ENCODE data around the gene MLLT1. TPM values are rescaled to one million over a fixed set of nuclear protein-coding genes. Genes with fewer than 3 reads are reported as not detected.
A peak's percentile ranks its signal among the peaks of the same experiment; 100 is the strongest.
"Not testable (repeated sequence)": the region's sequence is repeated elsewhere in the genome, so short reads cannot be mapped to it uniquely, and the experiment has no call there.

Gene MLLT1
- total RNA-seq, 2 experiments from 2014 or later, result 38.4 to 46.5 TPM

DNA sequence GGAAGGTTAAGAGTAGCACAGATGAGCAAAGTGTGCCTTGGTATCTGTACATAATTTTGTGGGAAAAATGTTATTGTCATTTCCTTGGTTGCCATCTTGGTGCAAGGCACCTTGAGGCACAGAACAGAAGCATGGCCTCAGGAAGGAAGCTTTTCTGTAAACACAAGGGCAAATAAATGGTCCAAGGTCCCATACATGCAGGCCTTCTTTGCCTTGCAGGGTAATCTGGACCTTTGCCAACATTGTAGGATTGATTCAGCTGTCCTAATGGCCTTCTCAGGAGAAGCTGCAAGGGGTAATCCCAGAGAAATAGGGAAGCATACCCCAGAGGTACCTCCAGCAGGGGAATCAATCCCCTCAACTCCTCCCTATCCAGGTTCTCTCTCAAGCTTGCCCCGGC is 9.0 kb upstream of the MLLT1 start:
- POLR2A ChIA-PET, result no interaction called here
- Mint-ChIP-seq H3K9me3 (peaks cover 49% of the 10 kb centered on the region), H3K4me3 (no peak overlapping the region), H3K4me1 (no peaks in the 10 kb centered on the region), H3K27ac (no peak overlapping the region), H3K36me3 (ENCODE audit: low read depth) (peaks cover 3% of the 10 kb centered on the region), H3K27me3 (no peaks in the 10 kb centered on the region)
- DNase-seq, result no peak
- CTCF ChIA-PET, result interaction anchor here (1.0 kb wide), 1 partner anchor 70 kb away, joined by 3 read pairs; no protein-coding TSS in a partner anchor

DNA sequence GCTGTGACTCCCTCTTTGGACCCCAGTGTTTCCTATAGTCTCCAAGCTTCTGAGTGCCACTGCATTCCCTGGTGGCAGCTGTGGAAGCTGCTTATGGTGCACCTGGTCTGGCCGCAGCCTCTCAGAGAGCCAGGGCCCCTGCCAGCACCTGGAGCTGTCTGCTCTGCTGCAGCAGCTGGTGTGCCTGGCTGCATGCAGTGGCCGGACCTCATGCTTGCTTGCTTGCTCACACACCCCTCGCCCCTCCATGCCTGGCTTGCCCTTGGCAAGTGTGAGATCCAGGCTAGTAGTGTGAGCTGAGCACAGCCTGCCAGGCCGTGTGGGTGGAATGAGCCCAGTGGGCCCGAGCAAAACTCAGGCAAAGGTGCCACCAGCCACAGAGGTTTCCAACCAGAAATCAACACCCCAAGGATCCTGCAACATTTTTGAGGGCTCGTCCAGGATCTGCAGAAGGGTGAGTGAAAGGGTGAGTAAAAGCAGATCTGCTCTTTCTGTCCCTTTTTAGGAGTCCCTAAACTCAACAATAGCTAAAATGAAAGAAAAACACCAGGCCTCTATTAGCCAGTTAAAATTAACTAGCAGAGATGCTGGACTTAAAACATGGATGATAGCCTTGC is 7.6 kb upstream of the MLLT1 start:
- Mint-ChIP-seq H3K9me3 (peaks cover 43% of the 10 kb centered on the region), H3K36me3 (ENCODE audit: low read depth) (peaks cover 3% of the 10 kb centered on the region), H3K4me3 (no peak overlapping the region), H3K27me3 (peaks cover 3% of the 10 kb centered on the region), H3K27ac (no peak overlapping the region), H3K4me1 (no peaks in the 10 kb centered on the region)
- no peak for DNase-seq
- POLR2A ChIA-PET, result interaction anchor here (0.6 kb wide), 1 partner anchor 60 kb away, joined by 3 read pairs; no protein-coding TSS in a partner anchor
- CTCF ChIA-PET, result interaction anchor here (0.5 to 1.7 kb wide), 4 partner anchors 12 to 483 kb away, joined by 3 to 6 read pairs (median 4); no protein-coding TSS in a partner anchor

GRCh38 chr19:6286676-6287075 is 6.9 kb upstream of the MLLT1 start:
- Mint-ChIP-seq H3K4me3 (no peak overlapping the region), H3K4me1 (no peaks in the 10 kb centered on the region), H3K27ac (no peak overlapping the region), H3K36me3 (ENCODE audit: low read depth) (peaks cover 1% of the 10 kb centered on the region), H3K9me3 (peaks cover 37% of the 10 kb centered on the region), H3K27me3 (peaks cover 6% of the 10 kb centered on the region)
- no peak for DNase-seq
- ChIA-PET CTCF (interaction anchor here (0.5 to 1.7 kb wide), 5 partner anchors 13 to 483 kb away, joined by 3 to 6 read pairs (median 4); no protein-coding TSS in a partner anchor), POLR2A (interaction anchor here (0.6 kb wide), 1 partner anchor 59 kb away, joined by 3 read pairs; no protein-coding TSS in a partner anchor)

- H3K27ac Mint-ChIP-seq, POLR2A ChIA-PET, DNase-seq: not testable (repeated sequence)
Observed at GRCh38 chr19:6282393-6282792, 2.6 kb upstream of the MLLT1 start.

GRCh38 chr19:6279620-6279930 is 200 bp downstream of the MLLT1 start:
- ChIA-PET CTCF (interaction anchor here (1.2 kb wide), 1 partner anchor 20 kb away, joined by 3 read pairs; no protein-coding TSS in a partner anchor), POLR2A (no interaction called here)
- Mint-ChIP-seq H3K4me3 (peak overlapping the region; percentile 59), H3K27ac (peak overlapping the region; percentile 50), H3K27me3 (peaks cover 6% of the 10 kb centered on the region), H3K9me3 (no peaks in the 10 kb centered on the region), H3K36me3 (ENCODE audit: low read depth) (peaks cover 3% of the 10 kb centered on the region), H3K4me1 (peaks cover 34% of the 10 kb centered on the region)
- no peak for DNase-seq

More at GRCh38 chr19:6282393-6282792, 2.6 kb upstream of the MLLT1 start:
- H3K27me3 Mint-ChIP-seq; H3K36me3 Mint-ChIP-seq (ENCODE audit: low read depth); H3K4me3 Mint-ChIP-seq; CTCF ChIA-PET; H3K9me3 Mint-ChIP-seq: not testable (repeated sequence)
- H3K4me1 Mint-ChIP-seq, result peaks cover 19% of the 10 kb centered on the region

DNA sequence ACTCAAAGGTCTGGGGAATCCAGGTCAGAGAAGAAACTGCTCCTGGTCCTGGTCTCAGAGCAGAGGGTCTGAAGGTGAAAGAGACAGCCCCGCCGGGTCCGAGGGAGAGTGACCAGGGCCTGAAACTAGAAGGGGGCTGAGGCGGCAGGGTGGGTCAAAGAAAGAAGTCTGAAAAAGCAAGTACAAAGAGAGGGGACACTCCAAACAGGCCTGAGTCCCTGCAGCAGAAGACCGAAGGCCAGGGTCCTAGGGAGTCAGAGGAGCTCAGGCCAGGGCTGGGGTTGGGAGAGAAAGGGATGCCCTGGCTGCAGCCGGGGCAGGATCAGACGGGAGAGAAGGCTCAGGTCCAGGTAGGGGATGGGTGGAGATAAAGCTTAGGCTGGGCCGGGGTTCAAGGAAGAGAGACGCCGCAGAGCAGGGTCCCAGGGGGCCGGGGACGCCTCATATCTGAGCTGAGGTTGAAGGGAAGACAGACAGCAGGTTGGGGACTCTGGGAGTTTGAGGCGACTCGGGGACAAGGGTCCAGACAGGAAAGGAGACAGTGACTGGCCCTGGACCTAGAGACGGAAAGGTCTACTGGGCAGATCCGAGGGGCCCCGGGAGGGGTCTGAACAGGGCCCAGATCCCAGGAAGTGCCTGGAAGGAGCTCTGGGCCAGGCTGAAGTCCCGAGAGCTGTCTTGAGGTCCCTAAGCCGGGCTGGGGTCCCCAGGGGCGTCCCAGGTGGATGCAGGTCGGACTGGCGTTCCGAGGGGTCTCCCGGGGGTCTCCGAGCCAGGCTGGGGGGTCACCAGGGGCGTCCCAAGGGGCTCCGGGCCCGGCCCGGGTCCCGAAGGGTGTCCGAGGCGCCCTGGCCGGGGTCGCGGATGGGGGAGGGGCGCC is 795 bp downstream of the MLLT1 start:
- Mint-ChIP-seq H3K27me3 (peaks cover 6% of the 10 kb centered on the region), H3K36me3 (ENCODE audit: low read depth) (peaks cover 3% of the 10 kb centered on the region), H3K27ac (peak overlapping the region; percentile 90), H3K4me1 (peaks cover 34% of the 10 kb centered on the region), H3K9me3 (no peaks in the 10 kb centered on the region), H3K4me3 (peak overlapping the region; percentile 90)
- ChIA-PET CTCF (interaction anchor here (1.2 kb wide), 1 partner anchor 21 kb away, joined by 3 read pairs; no protein-coding TSS in a partner anchor), POLR2A (no interaction called here)
- no peak for DNase-seq

GRCh38 chr19:6278051-6278450 is 1.7 kb downstream of the MLLT1 start:
- no peak for DNase-seq
- ChIA-PET CTCF (no interaction called here), POLR2A (no interaction called here)
- peaks cover 36% of the 10 kb centered on the region for H3K4me1 Mint-ChIP-seq
- no peaks in the 10 kb centered on the region for H3K9me3 Mint-ChIP-seq
- peaks cover 6% of the 10 kb centered on the region for H3K27me3 Mint-ChIP-seq
- peaks cover 3% of the 10 kb centered on the region for H3K36me3 Mint-ChIP-seq (ENCODE audit: low read depth)
- H3K4me3 Mint-ChIP-seq, result peak overlapping the region; percentile 90
- peak overlapping the region; percentile 90 for H3K27ac Mint-ChIP-seq

- H3K27me3 Mint-ChIP-seq, result no peaks in the 10 kb centered on the region
- peak overlapping the region; percentile 34 for H3K27ac Mint-ChIP-seq
- no peaks in the 10 kb centered on the region for H3K9me3 Mint-ChIP-seq
- ChIA-PET POLR2A (no interaction called here), CTCF (interaction anchor here (1.2 kb wide), 1 partner anchor 15 kb away, joined by 5 read pairs; no protein-coding TSS in a partner anchor)
- peaks cover 47% of the 10 kb centered on the region for H3K4me1 Mint-ChIP-seq
- H3K4me3 Mint-ChIP-seq, result no peak overlapping the region
- H3K36me3 Mint-ChIP-seq (ENCODE audit: low read depth), result peaks cover 3% of the 10 kb centered on the region
- no peak for DNase-seq
Observed at GRCh38 chr19:6276447-6276846, 3.3 kb downstream of the MLLT1 start.

DNA sequence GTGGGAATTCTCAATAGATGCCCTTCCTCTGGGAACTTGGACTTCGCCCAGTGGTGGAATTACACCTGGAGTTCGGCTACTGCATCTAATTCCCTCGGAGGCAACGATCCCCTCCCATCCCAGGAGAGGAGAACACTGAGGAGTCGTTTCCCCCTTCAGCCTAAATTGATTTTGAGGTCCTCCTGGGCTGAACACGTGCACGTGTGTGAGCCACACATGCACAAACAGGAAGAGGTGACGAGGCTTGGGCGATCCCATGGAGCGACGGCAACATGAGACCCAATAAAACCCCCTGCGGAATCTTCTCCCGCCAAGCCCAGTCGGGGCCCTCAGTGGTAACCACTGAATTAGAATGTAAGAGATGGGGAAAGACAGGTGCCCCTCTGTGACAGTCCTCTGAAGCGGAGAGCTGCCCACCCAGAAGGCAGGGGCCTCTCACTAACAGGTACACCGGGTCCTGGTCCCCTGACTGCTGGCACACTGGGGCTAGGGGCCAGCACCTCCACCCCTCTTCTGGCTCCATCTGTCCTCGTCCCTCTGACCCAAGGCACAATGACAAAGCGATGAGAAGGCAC is 4.5 kb downstream of the MLLT1 start:
- Mint-ChIP-seq H3K4me1 (peaks cover 47% of the 10 kb centered on the region), H3K4me3 (no peak overlapping the region), H3K27ac (peak overlapping the region; percentile 36), H3K9me3 (no peaks in the 10 kb centered on the region), H3K27me3 (no peaks in the 10 kb centered on the region), H3K36me3 (ENCODE audit: low read depth) (peaks cover 5% of the 10 kb centered on the region)
- POLR2A ChIA-PET, result no interaction called here
- CTCF ChIA-PET, result interaction anchor here (0.9 kb wide), 1 partner anchor 9 kb away, joined by 4 read pairs; no protein-coding TSS in a partner anchor
- DNase-seq, result no peak

- H3K36me3 Mint-ChIP-seq (ENCODE audit: low read depth), result peaks cover 5% of the 10 kb centered on the region
- DNase-seq, result no peak
- H3K9me3 Mint-ChIP-seq, result no peaks in the 10 kb centered on the region
- ChIA-PET CTCF (interaction anchor here (0.5 kb wide), 1 partner anchor 288 kb away, joined by 3 read pairs; no protein-coding TSS in a partner anchor), POLR2A (no interaction called here)
- H3K4me1 Mint-ChIP-seq, result peaks cover 47% of the 10 kb centered on the region
- H3K4me3 Mint-ChIP-seq, result no peak overlapping the region
- H3K27ac Mint-ChIP-seq, result no peak overlapping the region
- H3K27me3 Mint-ChIP-seq, result no peaks in the 10 kb centered on the region
Observed at GRCh38 chr19:6274756-6275155, 5.0 kb downstream of the MLLT1 start.

GRCh38 chr19:6273701-6274601 is 5.8 kb downstream of the MLLT1 start:
- Mint-ChIP-seq H3K27ac (no peak overlapping the region), H3K27me3 (no peaks in the 10 kb centered on the region), H3K9me3 (no peaks in the 10 kb centered on the region), H3K4me3 (no peak overlapping the region), H3K36me3 (ENCODE audit: low read depth) (peaks cover 7% of the 10 kb centered on the region), H3K4me1 (peaks cover 45% of the 10 kb centered on the region)
- ChIA-PET CTCF (interaction anchor here (0.5 to 0.8 kb wide), 2 partner anchors 13 to 287 kb away, joined by 3 read pairs; no protein-coding TSS in a partner anchor), POLR2A (no interaction called here)
- DNase-seq, result no peak

All from activated CD4-positive, alpha-beta T cell treated with anti-CD3 and anti-CD28 coated beads, Interleukin-2, amount 10 ng/mL, durations not matched to agents 7 days and 5 days (primary cell).